ENCODE measurements around the gene TTC27. TPM values are rescaled to one million over a fixed set of nuclear protein-coding genes. Genes with fewer than 3 reads are reported as not detected.

TTC27 gene
- total and polyA plus RNA-seq, 8 donors = 3.4 to 13.3 (median 9.9) TPM

DNA sequence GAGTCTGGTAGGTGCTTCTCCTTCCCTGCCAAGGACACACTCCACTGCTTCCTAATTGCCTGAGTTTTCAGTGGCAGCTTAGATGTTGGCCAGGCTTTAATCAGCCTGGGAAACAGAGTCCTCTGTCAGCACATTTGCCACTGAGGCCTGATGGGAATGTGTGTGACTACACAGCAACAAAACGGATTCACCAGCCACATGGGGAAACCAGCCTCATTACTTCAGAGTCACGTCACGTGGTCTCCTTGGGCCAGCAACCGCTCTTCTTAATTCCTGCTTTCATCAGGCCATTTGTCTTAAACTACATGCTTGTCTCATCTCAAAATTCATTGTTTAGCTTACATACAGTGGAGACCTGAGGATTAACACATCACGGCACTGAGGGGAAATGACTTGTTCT, 225.0 kb downstream of the TTC27 start:
- Histone ChIP-seq H3K4me3 (no peak overlapping the region), H3K36me3 (no peaks in the 10 kb centered on the region), H3K4me1 (no peaks in the 10 kb centered on the region), H3K27me3 (no peaks in the 10 kb centered on the region), H3K27ac (no peak overlapping the region), H3K9me3 (no peaks in the 10 kb centered on the region)
- no peak for DNase-seq
- FAIRE-seq = no peak
- TF ChIP-seq, protein P1, sequence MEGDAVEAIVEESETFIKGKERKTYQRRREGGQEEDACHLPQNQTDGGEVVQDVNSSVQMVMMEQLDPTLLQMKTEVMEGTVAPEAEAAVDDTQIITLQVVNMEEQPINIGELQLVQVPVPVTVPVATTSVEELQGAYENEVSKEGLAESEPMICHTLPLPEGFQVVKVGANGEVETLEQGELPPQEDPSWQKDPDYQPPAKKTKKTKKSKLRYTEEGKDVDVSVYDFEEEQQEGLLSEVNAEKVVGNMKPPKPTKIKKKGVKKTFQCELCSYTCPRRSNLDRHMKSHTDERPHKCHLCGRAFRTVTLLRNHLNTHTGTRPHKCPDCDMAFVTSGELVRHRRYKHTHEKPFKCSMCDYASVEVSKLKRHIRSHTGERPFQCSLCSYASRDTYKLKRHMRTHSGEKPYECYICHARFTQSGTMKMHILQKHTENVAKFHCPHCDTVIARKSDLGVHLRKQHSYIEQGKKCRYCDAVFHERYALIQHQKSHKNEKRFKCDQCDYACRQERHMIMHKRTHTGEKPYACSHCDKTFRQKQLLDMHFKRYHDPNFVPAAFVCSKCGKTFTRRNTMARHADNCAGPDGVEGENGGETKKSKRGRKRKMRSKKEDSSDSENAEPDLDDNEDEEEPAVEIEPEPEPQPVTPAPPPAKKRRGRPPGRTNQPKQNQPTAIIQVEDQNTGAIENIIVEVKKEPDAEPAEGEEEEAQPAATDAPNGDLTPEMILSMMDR (IDR thresholded peaks at IDR 0.05) = no peak
- intact Hi-C loops (cut with DNase I) = no loop called here
- WGBS, 2 donors = 89 to 93% methylated on average over 5 of the region's 5 CpGs
- no peak for ATAC-seq

DNA sequence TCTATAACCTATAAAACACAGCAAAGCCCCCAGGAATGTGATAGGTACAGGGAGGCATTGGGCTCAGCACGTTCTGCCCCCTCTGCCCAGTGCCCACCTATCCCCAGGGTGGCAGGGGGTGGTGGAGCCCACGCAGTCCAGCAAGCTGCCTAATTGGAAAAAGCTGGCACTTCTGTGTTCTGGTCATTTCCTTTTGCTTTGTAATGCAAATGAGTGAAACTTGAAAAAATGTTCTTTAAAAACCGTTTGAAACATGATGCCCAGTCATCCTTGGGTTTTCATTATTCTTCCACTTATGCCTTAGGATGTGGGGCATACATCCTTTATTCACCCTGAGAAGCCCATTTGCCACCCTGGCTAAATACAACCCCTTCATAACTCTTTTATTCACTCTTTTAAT, 229.0 kb downstream of the TTC27 start:
- H3K27ac ChIP-seq = no peak overlapping the region
- no peak for DNase-seq
- 40 to 58% methylated on average over 3 of the region's 3 CpGs for WGBS, 2 donors

DNA sequence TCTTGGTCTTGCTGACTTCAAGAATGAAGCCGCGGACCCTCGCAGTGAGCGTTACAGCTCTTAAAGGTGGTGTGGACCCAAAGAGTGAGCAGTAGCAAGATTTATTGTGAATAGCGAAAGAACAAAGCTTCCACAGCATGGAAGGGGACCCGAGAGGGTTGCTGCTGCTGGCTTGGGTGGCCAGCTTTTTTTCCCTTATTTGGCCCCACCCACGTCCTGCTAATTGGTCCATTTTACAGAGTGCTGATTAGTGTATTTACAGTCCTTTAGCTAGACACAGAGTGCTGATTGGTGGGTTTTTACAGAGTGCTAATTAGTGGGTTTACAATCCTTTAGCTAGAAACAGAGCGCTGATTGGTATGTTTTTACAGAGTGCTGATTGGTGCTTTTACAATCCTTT, 230.9 kb downstream of the TTC27 start:
- intact Hi-C loops (cut with DNase I) = no loop called here
- Histone ChIP-seq H3K36me3 (no peaks in the 10 kb centered on the region), H3K27ac (no peak overlapping the region), H3K4me3 (no peak overlapping the region), H3K4me1 (no peaks in the 10 kb centered on the region), H3K9me3 (no peaks in the 10 kb centered on the region), H3K27me3 (no peaks in the 10 kb centered on the region)
- no peak for FAIRE-seq
- no peak for ATAC-seq
- TF ChIP-seq, protein P1 (IDR thresholded peaks at IDR 0.05) = no peak
- 85 to 86% methylated on average over 8 of the region's 8 CpGs for WGBS, 2 donors
- DNase-seq = no peak

More for the DNA sequence above, 229.0 kb downstream of the TTC27 start:
- Histone ChIP-seq H3K9me3 (no peaks in the 10 kb centered on the region), H3K36me3 (no peaks in the 10 kb centered on the region), H3K27me3 (no peaks in the 10 kb centered on the region), H3K4me1 (no peaks in the 10 kb centered on the region), H3K4me3 (no peak overlapping the region)
- intact Hi-C loops (cut with DNase I) = no loop called here
- TF ChIP-seq, protein P1 (IDR thresholded peaks at IDR 0.05) = no peak
- ATAC-seq (no peak), FAIRE-seq (no peak)

DNA sequence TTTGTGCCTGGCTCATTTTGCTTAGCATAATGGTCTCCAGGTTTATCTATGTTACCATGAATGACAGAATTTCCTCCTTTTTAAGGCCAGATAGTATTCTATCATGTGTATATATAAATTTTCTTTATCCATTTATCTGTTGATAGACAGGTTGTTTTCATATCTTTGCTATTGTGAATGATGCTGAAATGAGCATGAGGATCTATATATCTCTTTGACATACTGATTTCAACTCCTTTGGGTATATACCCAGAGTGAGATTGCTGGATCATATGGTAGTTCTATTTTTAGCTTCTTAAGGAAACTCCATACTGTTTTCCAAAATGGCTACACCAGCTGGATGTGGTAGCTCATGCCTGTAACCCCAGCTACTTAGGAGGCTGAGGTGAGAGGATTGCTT, 232.5 kb downstream of the TTC27 start:
- Histone ChIP-seq H3K36me3 (no peaks in the 10 kb centered on the region), H3K27me3 (no peaks in the 10 kb centered on the region), H3K9me3 (no peaks in the 10 kb centered on the region), H3K27ac (no peak overlapping the region), H3K4me3 (no peak overlapping the region), H3K4me1 (no peaks in the 10 kb centered on the region)
- intact Hi-C loops (cut with DNase I) = no loop called here
- DNase-seq = no peak
- TF ChIP-seq, protein P1 (IDR thresholded peaks at IDR 0.05) = no peak
- no peak for ATAC-seq
- FAIRE-seq = no peak

DNA sequence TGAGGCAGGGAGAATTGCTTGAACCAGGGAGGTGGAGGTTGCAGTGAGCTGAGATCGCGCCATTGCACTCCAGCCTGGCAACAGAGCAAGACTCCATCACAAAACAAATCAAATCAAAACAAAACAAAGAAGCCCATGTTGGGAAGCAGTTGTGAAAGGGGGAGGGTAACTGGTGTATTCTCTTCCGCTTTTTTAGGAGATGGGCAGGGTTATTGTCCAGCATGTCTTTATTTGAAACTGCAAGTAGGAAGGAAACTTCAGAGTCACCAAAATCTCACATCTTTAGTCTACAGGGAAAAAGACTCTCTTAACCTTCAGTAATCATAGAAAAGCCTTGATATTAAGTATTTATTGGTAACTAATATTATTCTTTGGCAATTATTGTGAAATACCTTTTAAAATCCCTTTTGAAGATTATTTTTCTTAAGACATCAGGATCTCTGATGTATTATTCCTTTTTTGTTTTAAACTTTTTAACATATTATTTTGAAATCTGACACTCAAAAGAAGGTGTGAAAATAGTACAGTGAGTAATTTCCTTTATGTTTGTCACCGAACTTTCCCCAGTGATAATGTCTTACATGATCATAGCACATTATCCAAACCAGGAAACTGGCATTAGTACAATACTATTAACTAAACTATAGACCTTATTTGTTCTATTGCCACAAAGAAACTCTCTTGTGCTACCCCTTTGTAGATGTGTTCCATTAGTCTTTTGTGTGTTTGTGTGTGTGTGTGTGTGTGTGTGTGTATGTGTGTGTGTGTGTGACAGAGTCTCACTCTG, 234.6 kb downstream of the TTC27 start:
- 77 to 79% methylated on average over 4 of the region's 4 CpGs for WGBS, 2 donors

More for the DNA sequence above, 234.6 kb downstream of the TTC27 start:
- DNase-seq (no peak), FAIRE-seq (no peak), ATAC-seq (peak in 1 of 4 donors; percentile 15)
- H3K27me3 ChIP-seq = no peaks in the 10 kb centered on the region
- intact Hi-C loops (cut with DNase I) = no loop called here
- no peak overlapping the region for H3K4me3 ChIP-seq
- H3K27ac ChIP-seq = no peak overlapping the region
- TF ChIP-seq, protein P1 (IDR thresholded peaks at IDR 0.05) = no peak
- H3K9me3 ChIP-seq = no peaks in the 10 kb centered on the region
- H3K4me1 ChIP-seq = no peaks in the 10 kb centered on the region
- H3K36me3 ChIP-seq = no peaks in the 10 kb centered on the region

Data from pancreas (tissue), 10 donors.